Measurements from ENCODE around the gene HOXB13. TPM values are rescaled to one million over a fixed set of nuclear protein-coding genes. Genes with fewer than 3 reads are reported as not detected.

HOXB13 gene
- not detected for total RNA-seq

- POLR2A ChIA-PET: no interaction called here
- CTCF ChIA-PET: interaction anchor here (1.2 to 1.3 kb wide), 2 partner anchors 50 to 151 kb away, joined by 3 read pairs; no protein-coding TSS in a partner anchor
These were observed at the start of gene HOXB13 for GRCh38 chr17:48728232-48729231. Gene HOXB13, minus strand, starts transcription at chr17:48728750. Its CDS starts 157 bp downstream, at chr17:48728593.

- ChIA-PET POLR2A (no interaction called here), CTCF (no interaction called here)
These were observed 48.1 kb upstream of the HOXB13 start for GRCh38 chr17:48776602-48777001.

- CTCF ChIA-PET: no interaction called here
- POLR2A ChIA-PET: no interaction called here
These were observed 44.7 kb upstream of the HOXB13 start for GRCh38 chr17:48773245-48773644.

- ChIA-PET POLR2A (no interaction called here), CTCF (no interaction called here)
These were observed 42.4 kb upstream of the HOXB13 start for GRCh38 chr17:48770954-48771353.

- ChIA-PET POLR2A (interaction anchor here (0.6 kb wide), 1 partner anchor 93 kb away, joined by 4 read pairs; no protein-coding TSS in a partner anchor), CTCF (no interaction called here)
These were observed 40.6 kb upstream of the HOXB13 start for GRCh38 chr17:48769009-48769675.

- CTCF ChIA-PET: no interaction called here
- POLR2A ChIA-PET: no interaction called here
These were observed 38.8 kb upstream of the HOXB13 start for GRCh38 chr17:48767263-48767774.

GRCh38 chr17:48761114-48761513 is 32.6 kb upstream of the HOXB13 start:
- POLR2A ChIA-PET: no interaction called here
- CTCF ChIA-PET: no interaction called here

- CTCF ChIA-PET: interaction anchor here (1.3 kb wide), 1 partner anchor 82 kb away, joined by 4 read pairs; no protein-coding TSS in a partner anchor
- POLR2A ChIA-PET: no interaction called here
These were observed 31.9 kb upstream of the HOXB13 start for GRCh38 chr17:48760411-48760810.

- CTCF ChIA-PET: interaction anchor here (1.3 kb wide), 1 partner anchor 81 kb away, joined by 4 read pairs; no protein-coding TSS in a partner anchor
These were observed 30.7 kb upstream of the HOXB13 start for GRCh38 chr17:48759288-48759687.

GRCh38 chr17:48757524-48757961 is 29.0 kb upstream of the HOXB13 start:
- POLR2A ChIA-PET: no interaction called here
- CTCF ChIA-PET: no interaction called here

More at GRCh38 chr17:48759288-48759687, 30.7 kb upstream of the HOXB13 start:
- POLR2A ChIA-PET: no interaction called here

GRCh38 chr17:48756830-48757251 is 28.3 kb upstream of the HOXB13 start:
- CTCF ChIA-PET: no interaction called here
- POLR2A ChIA-PET: no interaction called here

- ChIA-PET POLR2A (no interaction called here), CTCF (no interaction called here)
These were observed 26.8 kb upstream of the HOXB13 start for GRCh38 chr17:48755356-48755755.

GRCh38 chr17:48754500-48755261 is 26.1 kb upstream of the HOXB13 start:
- POLR2A ChIA-PET: no interaction called here
- CTCF ChIA-PET: no interaction called here

- CTCF ChIA-PET: no interaction called here
- POLR2A ChIA-PET: no interaction called here
These were observed 25.4 kb upstream of the HOXB13 start for GRCh38 chr17:48753794-48754499.

- CTCF ChIA-PET: no interaction called here
- POLR2A ChIA-PET: no interaction called here
These were observed 24.1 kb upstream of the HOXB13 start for GRCh38 chr17:48752399-48753288.

- POLR2A ChIA-PET: no interaction called here
- CTCF ChIA-PET: interaction anchor here (0.6 to 1.4 kb wide), 3 partner anchors 13 to 136 kb away, joined by 3 to 5 read pairs (median 3); no protein-coding TSS in a partner anchor
These were observed 23.3 kb upstream of the HOXB13 start for GRCh38 chr17:48751733-48752398.

GRCh38 chr17:48751172-48751571 is 22.6 kb upstream of the HOXB13 start:
- POLR2A ChIA-PET: no interaction called here
- CTCF ChIA-PET: interaction anchor here (0.6 to 1.4 kb wide), 4 partner anchors 12 to 135 kb away, joined by 3 to 5 read pairs (median 3); no protein-coding TSS in a partner anchor

Data from activated CD8-positive, alpha-beta memory T cell treated with anti-CD3 and anti-CD28 coated beads for 36 hours (primary cell).